H9 (cell line): Measurements from ENCODE around the gene POU3F3. TPM values are rescaled to one million over a fixed set of nuclear protein-coding genes. Genes with fewer than 3 reads are reported as not detected.

Experiments
- DNase-seq: peaks from one replicate; pipeline ENCODE4 v3.0.0-alpha.2; 2017
- H2AFZ ChIP-seq: one replicate; pipeline ENCODE4 v1.6.1; 2013; ENCODE audit warnings: mild to moderate bottlenecking, low read length, control low read depth, moderate library complexity
- H2AK5ac ChIP-seq: 2 replicates; pipeline ENCODE4 v1.6.1; 2013; ENCODE audit warnings: low read length, control low read depth, mixed read lengths; ENCODE audit not compliant: insufficient read length
- H2BK120ac ChIP-seq: one replicate; pipeline ENCODE4 v1.6.1; 2013; ENCODE audit warnings: low read depth, mild to moderate bottlenecking, low read length, control low read depth, inconsistent platforms; ENCODE audit not compliant: poor library complexity, severe bottlenecking
- H2BK12ac ChIP-seq: 2 replicates; pipeline ENCODE4 v1.6.1; 2013; ENCODE audit warnings: low read length, control low read depth, mixed read lengths, low read depth; ENCODE audit not compliant: insufficient read length
- H2BK15ac ChIP-seq: 2 replicates; pipeline ENCODE4 v1.6.1; 2013; ENCODE audit warnings: low read depth, low read length, control low read depth
- H2BK20ac ChIP-seq: one replicate; pipeline ENCODE4 v1.6.1; 2013; ENCODE audit warnings: low read depth, mild to moderate bottlenecking, low read length, control low read depth, inconsistent platforms; ENCODE audit not compliant: poor library complexity, severe bottlenecking
- H2BK5ac ChIP-seq: 2 replicates; pipeline ENCODE4 v1.6.1; 2013; ENCODE audit warnings: low read length, control low read depth, mixed read lengths; ENCODE audit not compliant: insufficient read length
- H3K14ac ChIP-seq: 2 replicates; pipeline ENCODE4 v1.6.1; 2013; ENCODE audit warnings: low read length, control low read depth; ENCODE audit not compliant: insufficient read depth
- H3K18ac ChIP-seq: 2 replicates; pipeline ENCODE4 v1.6.1; 2013; ENCODE audit warnings: low read depth, mild to moderate bottlenecking, mixed read lengths, low read length, control low read depth; ENCODE audit not compliant: insufficient read length
- H3K23ac ChIP-seq: 2 replicates; pipeline ENCODE4 v1.6.1; 2013; ENCODE audit warnings: low read length, control low read depth, mixed read lengths, low read depth; ENCODE audit not compliant: insufficient read length
- H3K23me2 ChIP-seq: 2 replicates; pipeline ENCODE4 v1.6.1; 2013; ENCODE audit warnings: low read depth, mild to moderate bottlenecking, mixed read lengths, low read length, control low read depth; ENCODE audit not compliant: insufficient read length, poor library complexity, severe bottlenecking
- H3K27ac ChIP-seq: 2 replicates; pipeline ENCODE4 v1.5.1; 2013; ENCODE audit warnings: low read length, control low read depth, mixed read lengths, low read depth; ENCODE audit not compliant: insufficient read length
- H3K27me3 ChIP-seq: 2 replicates; pipeline ENCODE4 v1.6.1; 2013; ENCODE audit warnings: low read length, control low read depth, inconsistent platforms; ENCODE audit not compliant: insufficient read depth
- H3K4ac ChIP-seq: 2 replicates; pipeline ENCODE4 v1.6.1; 2013; ENCODE audit warnings: low read depth, mild to moderate bottlenecking, control low read depth, inconsistent platforms, low read length, moderate library complexity
- H3K4me1 ChIP-seq: 2 replicates; pipeline ENCODE4 v1.6.1; 2013; ENCODE audit warnings: low read length, control low read depth, inconsistent platforms; ENCODE audit not compliant: insufficient read depth
- H3K4me2 ChIP-seq: 2 replicates; pipeline ENCODE4 v1.6.1; 2013; ENCODE audit warnings: low read length, control low read depth, mixed read lengths; ENCODE audit not compliant: insufficient read length, insufficient read depth
- H3K56ac ChIP-seq: 2 replicates; pipeline ENCODE4 v1.6.1; 2013; ENCODE audit warnings: low read depth, mild to moderate bottlenecking, mixed read lengths, low read length, control low read depth; ENCODE audit not compliant: insufficient read length
- H3K79me1 ChIP-seq: 2 replicates; pipeline ENCODE4 v1.6.1; 2013; ENCODE audit warnings: low read depth, mild to moderate bottlenecking, moderate library complexity, low read length, control low read depth, inconsistent platforms; ENCODE audit not compliant: insufficient read depth, poor library complexity, severe bottlenecking
- H3K79me2 ChIP-seq: 2 replicates; pipeline ENCODE4 v1.6.1; 2013; ENCODE audit warnings: low read length, control low read depth, inconsistent platforms; ENCODE audit not compliant: insufficient read depth
- H3K9ac ChIP-seq: 2 replicates; pipeline ENCODE4 v1.6.1; 2013; ENCODE audit warnings: low read length, control low read depth, mixed read lengths; ENCODE audit not compliant: insufficient read length; ENCODE audit errors: extremely low read depth
- H3K9me3 ChIP-seq: one replicate; pipeline ENCODE4 v1.6.1; 2013; ENCODE audit warnings: low read depth, low read length, inconsistent platforms; ENCODE audit not compliant: control insufficient read depth
- H3T11ph ChIP-seq: one replicate; pipeline ENCODE4 v1.6.1; 2013; ENCODE audit warnings: mild to moderate bottlenecking, low read length, control low read depth, inconsistent platforms
- H4K20me1 ChIP-seq: one replicate; pipeline ENCODE4 v1.6.1; 2013; ENCODE audit not compliant: control insufficient read depth, insufficient read length, insufficient read depth
- H4K5ac ChIP-seq: 2 replicates; pipeline ENCODE4 v1.6.1; 2013; ENCODE audit warnings: low read depth, mild to moderate bottlenecking, mixed read lengths, low read length, control low read depth; ENCODE audit not compliant: insufficient read length
- H4K8ac ChIP-seq: replicated peaks from 2 replicates; pipeline ENCODE4 v1.6.1; 2013; ENCODE audit warnings: low read length, control low read depth, mixed read lengths, low read depth; ENCODE audit not compliant: insufficient read length
- H4K91ac ChIP-seq: 2 replicates; pipeline ENCODE4 v1.6.1; 2013; ENCODE audit warnings: low read depth, mild to moderate bottlenecking, moderate library complexity, mixed read lengths, low read length, control low read depth; ENCODE audit not compliant: insufficient read length
- H3K27ac Mint-ChIP-seq, 3 experiments: 2 replicates in 2 of 3; 3 replicates in 1 of 3; pipeline ENCODE4 v1.8.0; 2020 to 2021; ENCODE audit warnings: mixed read lengths in 3 of 3, mild to moderate bottlenecking in 1 of 3, moderate library complexity in 1 of 3
- H3K27me3 Mint-ChIP-seq: 2 replicates; pipeline ENCODE4 v1.8.0; 2021; ENCODE audit warnings: low read depth, mild to moderate bottlenecking, moderate library complexity, mixed read lengths
- H3K36me3 Mint-ChIP-seq, 3 experiments: 2 replicates in 2 of 3; 3 replicates in 1 of 3; pipeline ENCODE4 v1.8.0; 2020 to 2021; ENCODE audit warnings: low read depth in 3 of 3, mixed read lengths in 3 of 3; ENCODE audit not compliant: insufficient read depth in 1 of 3
- H3K4me1 Mint-ChIP-seq, 2 experiments: 2 replicates each; pipeline ENCODE4 v1.8.0; 2020; ENCODE audit warnings: mixed read lengths in 2 of 2
- H3K4me3 Mint-ChIP-seq, 2 experiments: 2 replicates in 1 of 2; 3 replicates in 1 of 2; pipeline ENCODE4 v1.8.0; 2020 to 2021; ENCODE audit warnings: mild to moderate bottlenecking in 2 of 2, mixed read lengths in 2 of 2, moderate library complexity in 1 of 2
- H3K9me3 Mint-ChIP-seq, 2 experiments: 2 replicates in 1 of 2; 3 replicates in 1 of 2; pipeline ENCODE4 v1.8.0; 2020; ENCODE audit warnings: mild to moderate bottlenecking in 2 of 2, mixed read lengths in 2 of 2, moderate library complexity in 1 of 2
- CTCF ChIP-seq: fragments of 200-600 bp; sonication (generic); conservative IDR thresholded peaks from 3 replicates; pipeline ENCODE4 v1.8.0; 2021; ENCODE audit warnings: antibody characterized with exemption, mild to moderate bottlenecking
- WGBS: extraction: QIAGEN DNeasy Blood & Tissue Kit; methylation state at CpG from one replicate; pipeline ENCODE4 v1.1.7; 2013; ENCODE audit warnings: missing lambda C conversion rate, low lambda C conversion rate, mixed read lengths; ENCODE audit not compliant: insufficient read length; ENCODE audit errors: extremely low coverage; 5-methylcytosine and 5-hydroxymethylcytosine counted together
- total RNA-seq: library from RNA; stranded (reverse); gene quantifications from 2 replicates; pipeline ENCODE4 v1.2.1, GENCODE V29; 2021

Gene POU3F3
- total RNA-seq, 1 experiment from 2014 or later = not detected

GRCh38 chr2:104847586-104848160 lies 6.2 kb upstream of the POU3F3 start:
- Histone ChIP-seq H3K79me2 (no peaks in the 10 kb centered on the region), H2AFZ (no peak overlapping the region), H3K23ac (no peak overlapping the region), H3K27ac (no peak overlapping the region), H3K9ac (no peak overlapping the region), H3K56ac (no peak overlapping the region), H2BK120ac (no peak overlapping the region), H2BK5ac (no peak overlapping the region), H2BK12ac (no peak overlapping the region), H3K14ac (no peak overlapping the region), H3K79me1 (no peaks in the 10 kb centered on the region), H4K20me1 (no peaks in the 10 kb centered on the region), H3K27me3 (peaks cover 74% of the 10 kb centered on the region), H2BK15ac (no peak overlapping the region), H3K4me2 (no peak overlapping the region), H4K5ac (no peak overlapping the region), H3K4ac (no peak overlapping the region), H3K23me2 (peaks cover 26% of the 10 kb centered on the region), H2AK5ac (no peak overlapping the region), H3K4me1 (no peaks in the 10 kb centered on the region; the same call in 1 of the 2 replicates), H3K18ac (no peak overlapping the region), H4K8ac (no peak overlapping the region), H3T11ph (no peak overlapping the region), H4K91ac (no peak overlapping the region), H2BK20ac (no peak overlapping the region), H3K9me3 (no peaks in the 10 kb centered on the region)
- DNase-seq = no peak
- H3K36me3 Mint-ChIP-seq = no peaks in the 10 kb centered on the region; a peak in 1 of 7 replicates
- TF ChIP-seq CTCF = no peak
- WGBS = no CpG with 5 or more reads among the region's 5 CpGs
- no peak overlapping the region for H3K4me3 Mint-ChIP-seq
- H3K4me1 Mint-ChIP-seq = peaks cover 52 to 76% of the 10 kb centered on the region in 2 experiments
- no peak overlapping the region; a peak in 1 of 7 replicates for H3K27ac Mint-ChIP-seq
- H3K9me3 Mint-ChIP-seq = peaks cover 2 to 12% of the 10 kb centered on the region in 2 experiments; a peak in 3 of 5 replicates
- H3K27me3 Mint-ChIP-seq = peaks cover 97% of the 10 kb centered on the region
